NCI-H128 (cell line): ENCODE measurements around the gene TRAPPC4.
"Not testable (repeated sequence)": the region's sequence is repeated elsewhere in the genome, so short reads cannot be mapped to it uniquely, and the experiment has no call there.

Experiments
- DNase-seq: peaks from one replicate; lab custom pipeline; 2025; ENCODE audit not compliant: unreplicated experiment; lab: John Stamatoyannopoulos, UW

The TRAPPC4 gene, protein sequence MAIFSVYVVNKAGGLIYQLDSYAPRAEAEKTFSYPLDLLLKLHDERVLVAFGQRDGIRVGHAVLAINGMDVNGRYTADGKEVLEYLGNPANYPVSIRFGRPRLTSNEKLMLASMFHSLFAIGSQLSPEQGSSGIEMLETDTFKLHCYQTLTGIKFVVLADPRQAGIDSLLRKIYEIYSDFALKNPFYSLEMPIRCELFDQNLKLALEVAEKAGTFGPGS

GRCh38 chr11:119018074-119018938 lies at the start of gene TRAPPC4, which contains the start of gene RPS25:
TRAPPC4 (plus strand) TSS chr11:119018766; CDS start chr11:119018796, 30 bp downstream.
RPS25 (minus strand) TSS chr11:119018343; CDS start chr11:119018284, 59 bp downstream.
- peak; percentile 81 for DNase-seq

GRCh38 chr11:118969508-118969907 lies 49.1 kb upstream of the TRAPPC4 start:
- not testable (repeated sequence) for DNase-seq

GRCh38 chr11:118971646-118972045 lies 46.9 kb upstream of the TRAPPC4 start, which contains the start of gene FOXR1:
FOXR1 (plus strand) TSS chr11:118971761; CDS start chr11:118971932, 171 bp downstream.
- DNase-seq, result no peak

DNA sequence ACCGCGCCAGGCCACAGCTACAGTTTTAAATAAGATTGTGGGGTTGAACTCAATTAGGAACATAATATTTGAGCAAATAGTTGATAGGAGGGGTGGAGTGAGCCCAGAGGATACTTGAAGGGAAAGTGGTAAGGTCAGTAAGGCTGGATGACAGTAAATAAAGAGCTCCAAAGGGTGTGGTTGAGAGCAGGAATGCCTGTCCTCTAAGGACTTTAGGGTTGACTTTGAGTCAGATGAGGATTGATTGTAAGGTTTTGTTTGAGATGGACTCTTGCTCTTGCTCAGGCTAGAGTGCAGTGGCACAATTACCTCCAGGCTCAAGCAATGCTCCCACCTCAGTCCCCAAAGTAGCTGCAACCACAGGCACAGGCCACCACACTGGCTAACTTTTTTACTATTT lies 44.6 kb upstream of the TRAPPC4 start:
- no peak for DNase-seq

- no peak for DNase-seq
Measured at GRCh38 chr11:118975771-118976709, 42.5 kb upstream of the TRAPPC4 start.

DNA sequence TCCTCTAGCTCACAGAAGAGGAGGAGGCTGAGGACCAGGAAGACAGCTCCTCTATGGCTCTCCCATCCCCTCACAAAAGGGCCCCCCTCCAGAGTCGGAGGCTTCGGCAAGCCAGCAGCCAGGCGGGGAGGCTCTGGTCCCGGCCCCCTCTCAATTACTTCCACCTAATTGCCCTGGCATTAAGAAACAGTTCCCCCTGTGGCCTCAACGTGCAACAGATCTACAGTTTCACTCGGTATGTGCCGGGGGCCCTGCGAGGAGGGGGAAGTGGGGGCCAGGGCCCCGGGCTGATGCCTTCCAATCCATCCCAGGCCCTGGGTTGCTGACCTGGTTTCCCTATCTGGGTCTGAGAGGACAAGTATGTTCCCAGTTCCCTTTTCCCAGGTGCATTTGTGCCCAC lies 39.1 kb upstream of the TRAPPC4 start:
- DNase-seq, result no peak

GRCh38 chr11:118980191-118980881 lies 38.2 kb upstream of the TRAPPC4 start:
- no peak for DNase-seq

GRCh38 chr11:118984337-118984736 lies 34.2 kb upstream of the TRAPPC4 start:
- not testable (repeated sequence) for DNase-seq

- DNase-seq, result no peak
Measured at GRCh38 chr11:118984825-118985224, 33.7 kb upstream of the TRAPPC4 start.

GRCh38 chr11:118988280-118988679 lies 30.3 kb upstream of the TRAPPC4 start:
- DNase-seq, result no peak

GRCh38 chr11:118991486-118992038 lies 27.0 kb upstream of the TRAPPC4 start:
- not testable (repeated sequence) for DNase-seq

DNA sequence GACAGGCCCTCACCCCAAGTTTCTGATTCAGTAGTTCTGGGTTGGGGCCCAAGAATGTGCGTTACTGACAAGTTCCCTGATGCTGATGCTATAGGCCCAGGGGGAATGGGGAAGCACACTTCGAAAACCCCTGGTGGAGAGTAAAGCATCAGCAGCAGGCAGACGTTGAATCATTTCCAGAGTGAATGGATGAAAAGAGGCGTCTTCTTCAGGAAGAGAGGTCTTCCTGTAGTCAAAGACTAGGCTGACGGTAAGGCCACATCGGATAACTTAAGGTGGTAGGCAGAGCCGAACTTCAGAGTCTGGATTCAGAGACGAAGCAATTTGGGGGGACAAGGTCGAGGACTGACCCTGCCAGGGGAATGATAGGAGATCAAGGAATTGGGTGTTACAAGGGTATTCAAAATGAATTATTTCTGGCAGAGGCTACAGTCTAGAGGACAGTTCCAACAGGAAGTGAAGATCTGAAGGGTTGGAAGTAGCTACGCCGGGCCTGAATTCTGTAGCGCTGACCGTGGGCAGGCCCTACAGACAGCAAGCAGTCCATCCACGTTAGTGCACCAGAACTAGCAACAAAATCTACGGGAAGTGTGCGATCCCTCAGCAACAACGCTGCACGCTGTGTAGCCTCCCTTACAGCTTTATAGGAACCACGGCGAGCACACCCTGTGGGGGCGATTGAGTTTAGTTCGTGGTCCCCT lies 21.5 kb upstream of the TRAPPC4 start:
- DNase-seq, result no peak

GRCh38 chr11:118997627-118998387 lies 20.8 kb upstream of the TRAPPC4 start, which contains the start of gene CENATAC:
CENATAC (plus strand) TSS chr11:118998138; CDS start chr11:118998198, 60 bp downstream.
- DNase-seq, result peak; percentile 77

DNA sequence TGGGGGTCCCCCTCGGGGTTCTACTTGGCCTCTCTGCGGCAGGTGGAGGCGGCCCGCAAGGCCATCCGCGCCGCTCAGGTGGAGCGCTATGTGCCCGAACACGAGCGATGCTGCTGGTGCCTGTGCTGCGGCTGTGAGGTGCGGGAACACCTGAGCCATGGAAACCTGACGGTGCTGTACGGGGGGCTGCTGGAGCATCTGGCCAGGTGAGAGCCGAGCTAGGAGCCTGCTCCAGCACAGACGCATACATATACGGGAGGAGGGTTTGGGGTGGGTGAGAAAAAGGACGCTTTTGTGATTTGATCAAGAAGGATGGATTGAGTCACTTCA lies 20.2 kb upstream of the TRAPPC4 start:
- no peak for DNase-seq

DNA sequence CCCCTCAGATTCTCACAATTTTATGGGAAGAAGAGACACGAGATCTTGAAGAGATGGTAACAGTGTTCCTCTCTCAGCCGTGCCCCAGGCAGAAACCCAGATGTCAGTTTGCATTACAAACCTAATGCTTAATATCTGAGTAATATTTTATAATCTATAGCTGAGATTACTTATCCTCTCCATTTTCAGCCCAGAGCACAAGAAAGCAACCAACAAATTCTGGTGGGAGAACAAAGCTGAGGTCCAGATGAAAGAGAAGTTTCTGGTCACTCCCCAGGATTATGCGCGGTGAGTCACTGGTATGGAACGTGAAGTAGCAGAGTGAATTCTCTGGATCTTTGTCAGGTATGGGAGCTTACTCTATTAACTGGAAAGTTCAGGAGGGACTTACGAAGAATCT lies 19.7 kb upstream of the TRAPPC4 start:
- DNase-seq, result no peak

GRCh38 chr11:119000906-119001305 lies 17.7 kb upstream of the TRAPPC4 start:
- DNase-seq, result no peak

DNA sequence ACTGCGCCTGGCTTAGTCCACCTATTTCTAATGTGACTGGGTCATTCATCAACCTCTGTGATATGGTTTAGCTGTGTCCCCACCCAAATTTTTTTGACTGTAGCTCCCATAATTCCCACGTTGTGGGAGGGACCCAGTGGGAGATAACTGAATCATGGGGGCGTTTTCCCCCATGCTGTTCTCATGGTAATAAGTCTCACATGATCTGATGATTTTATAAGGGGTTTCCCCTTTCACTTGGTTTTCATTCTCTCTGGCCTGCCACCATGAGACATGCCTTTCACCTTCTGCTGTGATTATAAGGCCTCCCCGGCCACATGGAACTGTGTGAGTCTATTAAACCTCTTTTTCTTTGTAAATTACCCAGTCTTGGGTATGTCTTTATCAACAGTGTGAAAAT lies 11.9 kb upstream of the TRAPPC4 start:
- DNase-seq, result no peak

GRCh38 chr11:119011476-119012053 lies 7.0 kb upstream of the TRAPPC4 start:
- DNase-seq, result no peak
